K562 (cell line): Measurements from ENCODE around the gene CTNNA3. TPM values are rescaled to one million over a fixed set of nuclear protein-coding genes. Genes with fewer than 3 reads are reported as not detected.

Experiments used
- BCL6 ChIP-seq: fragments of 250-450 bp; sonication (Bioruptor Pico); IDR thresholded peaks from 2 replicates; pipeline ENCODE4 v1.4.0; 2020
- CTBP1 ChIP-seq: fragments of 450-650 bp; IDR thresholded peaks from 2 replicates; pipeline ENCODE4 v1.6.1; 2016; ENCODE audit warnings: borderline replicate concordance
- MCM2 ChIP-seq: fragments of 450-650 bp; IDR thresholded peaks from 2 replicates; pipeline ENCODE4 v1.6.1; 2017; ENCODE audit warnings: low read depth, mild to moderate bottlenecking
- NFXL1 ChIP-seq: fragments of 450-650 bp; formaldehyde crosslinking; IDR thresholded peaks from 2 replicates; pipeline ENCODE4 v1.4.0; 2021; ENCODE audit warnings: mild to moderate bottlenecking
- POLR2G ChIP-seq: fragments of 200-400 bp; formaldehyde crosslinking; IDR thresholded peaks from 2 replicates; pipeline ENCODE4 v1.6.1; 2017; ENCODE audit warnings: low read depth, mild to moderate bottlenecking, antibody characterized with exemption, low read length, moderate library complexity
- PPARD ChIP-seq: fragments of 250-450 bp; sonication (Bioruptor Pico); IDR thresholded peaks from 2 replicates; pipeline ENCODE4 v1.8.0; 2022; ENCODE audit warnings: inconsistent platforms, mild to moderate bottlenecking, moderate library complexity
- PTRF ChIP-seq: fragments of 450-650 bp; IDR thresholded peaks from 2 replicates; pipeline ENCODE4 v1.6.1; 2016; ENCODE audit warnings: mild to moderate bottlenecking, missing genetic modification characterization, missing compliant biosample characterization
- TCFL5 ChIP-seq: fragments of 250-450 bp; sonication (Bioruptor Pico); conservative IDR thresholded peaks from 2 replicates; pipeline ENCODE4 v1.6.1; 2021; ENCODE audit warnings: mild to moderate bottlenecking, moderate library complexity, matching md5 sums
- ZNF511 ChIP-seq: sonication (generic); formaldehyde crosslinking; IDR thresholded peaks from 2 replicates; pipeline ENCODE4 v1.8.0; 2022; ENCODE audit warnings: mild to moderate bottlenecking, missing genetic modification reagents
- ZNF707 ChIP-seq: fragments of 250-450 bp; sonication (Bioruptor Pico); conservative IDR thresholded peaks from 2 replicates; pipeline ENCODE4 v1.8.0; 2022; ENCODE audit warnings: inconsistent platforms, mild to moderate bottlenecking, moderate library complexity
- polyA plus RNA-seq, 8 experiments: library from polyadenylated mRNA; depleted of rRNA in 4 of 8; stranded (reverse) in 5 of 8; unstranded in 3 of 8; fragments of >200 nt; fragmentation: Nextera tagmentation in 2 of 8; fragmentation: Illumina TruSeq in 1 of 8; extraction: Ambion mirVana in 2 of 8; extraction: Trizol in 1 of 8; gene quantifications; 2 replicates each; pipeline versions ENCODE4 v1.2.1 to v1.2.3, GENCODE V29; 2011 to 2014; ENCODE audit warnings: inconsistent platforms in 1 of 8, missing spikeins in 1 of 8
- total RNA-seq, 7 experiments: library from RNA; depleted of rRNA in 6 of 7; stranded (reverse); fragments of >200 nt in 6 of 7; fragmentation: Illumina TruSeq in 2 of 7; extraction: Trizol in 2 of 7; gene quantifications; 2 replicates each; pipeline versions ENCODE4 v1.2.1 to v1.2.3, GENCODE V29; 2011 to 2021; ENCODE audit warnings: low replicate concordance in 1 of 7
- TF ChIP-seq, protein P1 (sequence below): fragments of 150-350 bp; IDR thresholded peaks from 2 replicates; pipeline ENCODE4 v1.6.1; 2014; ENCODE audit warnings: low read depth, mild to moderate bottlenecking, low read length, borderline replicate concordance

CTNNA3 gene
- total and polyA plus RNA-seq, 9 of the 15 experiments (the other 6 are each of a cell fraction or from before 2014, with no cell fraction given): 0.04 TPM; not detected in 8

- TF ChIP-seq CTBP1 (no peak), ZNF707 (CRISPR knock-in tag) (no peak), PPARD (CRISPR knock-in tag) (no peak), ZNF511 (no peak), POLR2G (no peak), BCL6 (CRISPR knock-in tag) (no peak), MCM2 (no peak), NFXL1 (CRISPR knock-in tag) (no peak), TCFL5 (CRISPR knock-in tag) (no peak), PTRF (tag) (no peak)
- TF ChIP-seq, protein P1, sequence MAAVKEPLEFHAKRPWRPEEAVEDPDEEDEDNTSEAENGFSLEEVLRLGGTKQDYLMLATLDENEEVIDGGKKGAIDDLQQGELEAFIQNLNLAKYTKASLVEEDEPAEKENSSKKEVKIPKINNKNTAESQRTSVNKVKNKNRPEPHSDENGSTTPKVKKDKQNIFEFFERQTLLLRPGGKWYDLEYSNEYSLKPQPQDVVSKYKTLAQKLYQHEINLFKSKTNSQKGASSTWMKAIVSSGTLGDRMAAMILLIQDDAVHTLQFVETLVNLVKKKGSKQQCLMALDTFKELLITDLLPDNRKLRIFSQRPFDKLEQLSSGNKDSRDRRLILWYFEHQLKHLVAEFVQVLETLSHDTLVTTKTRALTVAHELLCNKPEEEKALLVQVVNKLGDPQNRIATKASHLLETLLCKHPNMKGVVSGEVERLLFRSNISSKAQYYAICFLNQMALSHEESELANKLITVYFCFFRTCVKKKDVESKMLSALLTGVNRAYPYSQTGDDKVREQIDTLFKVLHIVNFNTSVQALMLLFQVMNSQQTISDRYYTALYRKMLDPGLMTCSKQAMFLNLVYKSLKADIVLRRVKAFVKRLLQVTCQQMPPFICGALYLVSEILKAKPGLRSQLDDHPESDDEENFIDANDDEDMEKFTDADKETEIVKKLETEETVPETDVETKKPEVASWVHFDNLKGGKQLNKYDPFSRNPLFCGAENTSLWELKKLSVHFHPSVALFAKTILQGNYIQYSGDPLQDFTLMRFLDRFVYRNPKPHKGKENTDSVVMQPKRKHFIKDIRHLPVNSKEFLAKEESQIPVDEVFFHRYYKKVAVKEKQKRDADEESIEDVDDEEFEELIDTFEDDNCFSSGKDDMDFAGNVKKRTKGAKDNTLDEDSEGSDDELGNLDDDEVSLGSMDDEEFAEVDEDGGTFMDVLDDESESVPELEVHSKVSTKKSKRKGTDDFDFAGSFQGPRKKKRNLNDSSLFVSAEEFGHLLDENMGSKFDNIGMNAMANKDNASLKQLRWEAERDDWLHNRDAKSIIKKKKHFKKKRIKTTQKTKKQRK: no peak
These were observed 690.0 kb downstream of the CTNNA3 start (continued) for GRCh38 chr10:67005981-67006380.
